HT1080 (cell line): ENCODE data around the gene NTM. TPM values are rescaled to one million over a fixed set of nuclear protein-coding genes. Genes with fewer than 3 reads are reported as not detected.
"Not testable (repeated sequence)": the region's sequence is repeated elsewhere in the genome, so short reads cannot be mapped to it uniquely, and the experiment has no call there.

Experiments used
- DNase-seq: peaks from one replicate; pipeline ENCODE4 v3.0.0-alpha.2; 2015; ENCODE audit warnings: low read depth
- total RNA-seq: library from RNA; depleted of rRNA; stranded (reverse); fragments of >200 nt; shearing (Covaris generic); gene quantifications from 2 replicates; pipeline ENCODE4 v1.2.3, GENCODE V29; 2014

Gene NTM
- total RNA-seq, 1 experiment from 2014 or later, result 65.7 TPM

- DNase-seq, result no peak
Measured at GRCh38 chr11:132334769-132335280, 964.4 kb downstream of the NTM start.

GRCh38 chr11:132335311-132335710 lies 964.9 kb downstream of the NTM start:
- no peak for DNase-seq

GRCh38 chr11:132336781-132337535 lies 966.5 kb downstream of the NTM start:
- no peak for DNase-seq

- no peak for DNase-seq
Measured at GRCh38 chr11:132337819-132338416, 967.5 kb downstream of the NTM start.

- no peak for DNase-seq
Measured at GRCh38 chr11:132342408-132342807, 972.0 kb downstream of the NTM start.

- peak; percentile 67 for DNase-seq
Measured at GRCh38 chr11:132343445-132344175, 973.2 kb downstream of the NTM start.

- DNase-seq, result no peak
Measured at GRCh38 chr11:132346558-132347148, 976.2 kb downstream of the NTM start.

GRCh38 chr11:132347156-132348090 lies 977.0 kb downstream of the NTM start:
- DNase-seq, result peak; percentile 28

- DNase-seq, result peak; percentile 85
Measured at GRCh38 chr11:132349811-132350733, 979.7 kb downstream of the NTM start.

GRCh38 chr11:132351050-132351449 lies 980.6 kb downstream of the NTM start:
- DNase-seq, result no peak

GRCh38 chr11:132352497-132352896 lies 982.1 kb downstream of the NTM start:
- no peak for DNase-seq

- no peak for DNase-seq
Measured at GRCh38 chr11:132353255-132353654, 982.8 kb downstream of the NTM start.

- no peak for DNase-seq
Measured at GRCh38 chr11:132357811-132358572, 987.6 kb downstream of the NTM start.

- no peak for DNase-seq
Measured at GRCh38 chr11:132358573-132358953, 988.1 kb downstream of the NTM start.

- DNase-seq, result no peak
Measured at GRCh38 chr11:132361011-132361550, 990.7 kb downstream of the NTM start.

GRCh38 chr11:132365650-132366049 lies 995.2 kb downstream of the NTM start:
- peak; percentile 51 for DNase-seq

GRCh38 chr11:132367293-132367692 lies 996.9 kb downstream of the NTM start:
- DNase-seq, result no peak

GRCh38 chr11:132370114-132370513 lies 999.7 kb downstream of the NTM start:
- not testable (repeated sequence) for DNase-seq
